ENCODE measurements around the gene EFCAB8. TPM values are rescaled to one million over a fixed set of nuclear protein-coding genes. Genes with fewer than 3 reads are reported as not detected.

Gene EFCAB8
- total RNA-seq, 4 donors from 2014 or later: 0.13 to 0.78 TPM; not detected in 2

- no peak for TF ChIP-seq EP300 (IDR thresholded peaks at IDR 0.05)
- no peak for TF ChIP-seq POLR2A (IDR thresholded peaks at IDR 0.05)
- TF ChIP-seq POLR2AphosphoS5 (IDR thresholded peaks at IDR 0.05): no peak
- TF ChIP-seq CTCF (IDR thresholded peaks at IDR 0.05): no peak
- Histone ChIP-seq H3K36me3 (no peaks in the 10 kb centered on the region), H3K4me1 (no peaks in the 10 kb centered on the region), H3K4me3 (no peak overlapping the region), H3K27ac (no peak overlapping the region), H3K9me3 (peaks cover 0 to 15% (median 0%) of the 10 kb centered on the region in 3 donors), H3K27me3 (peaks cover 7% of the 10 kb centered on the region)
- 69 to 73% methylated on average over 2 to 4 of the region's 8 CpGs for WGBS, 2 donors (ENCODE audit: low coverage in 1 of 2)
- ATAC-seq: no peak
These were observed 147.4 kb downstream of the EFCAB8 start for GRCh38 chr20:33005908-33006775.

GRCh38 chr20:33006776-33007375, 148.2 kb downstream of the EFCAB8 start:
- no peak overlapping the region for H3K4me3 ChIP-seq
- WGBS, 2 donors (ENCODE audit: low coverage in 1 of 2): 67 to 93% methylated on average over 3 to 6 of the region's 8 CpGs
- peaks cover 12% of the 10 kb centered on the region for H3K27me3 ChIP-seq
- no peak for TF ChIP-seq EP300 (IDR thresholded peaks at IDR 0.05)
- TF ChIP-seq POLR2AphosphoS5 (IDR thresholded peaks at IDR 0.05): no peak
- peaks cover 0 to 15% (median 0%) of the 10 kb centered on the region in 3 donors for H3K9me3 ChIP-seq
- no peaks in the 10 kb centered on the region for H3K36me3 ChIP-seq
- no peak for ATAC-seq
- no peak overlapping the region for H3K27ac ChIP-seq
- H3K4me1 ChIP-seq: no peaks in the 10 kb centered on the region

GRCh38 chr20:33007376-33008335, 148.9 kb downstream of the EFCAB8 start, which contains the start of gene BPIFB2:
TSS of gene BPIFB2 (plus strand) at chr20:33007704. CDS start at chr20:33008575, 871 bp downstream.
- H3K27me3 ChIP-seq: peaks cover 18% of the 10 kb centered on the region
- H3K4me3 ChIP-seq: no peak within 1 kb of the TSS
- H3K36me3 ChIP-seq: no peaks in the 10 kb centered on the region
- peaks cover 0 to 15% (median 0%) of the 10 kb centered on the region in 3 donors for H3K9me3 ChIP-seq
- TF ChIP-seq EP300 (IDR thresholded peaks at IDR 0.05) (no peak), POLR2AphosphoS5 (IDR thresholded peaks at IDR 0.05) (no peak), POLR2A (IDR thresholded peaks at IDR 0.05) (no peak), CTCF (IDR thresholded peaks at IDR 0.05) (no peak)
- no CpG with 5 or more reads among the region's 11 CpGs for WGBS, 2 donors (ENCODE audit: low coverage in 1 of 2)
- no peak within 1 kb of the TSS for H3K27ac ChIP-seq
- no peaks in the 10 kb centered on the region for H3K4me1 ChIP-seq
- no peak for ATAC-seq

- 70 to 79% methylated on average over 2 to 7 of the region's 23 CpGs for WGBS, 2 donors (ENCODE audit: low coverage in 1 of 2)
- no peak for ATAC-seq
These were observed 149.9 kb downstream of the EFCAB8 start for GRCh38 chr20:33008336-33009213.

More at GRCh38 chr20:33008336-33009213, 149.9 kb downstream of the EFCAB8 start:
- H3K4me3 ChIP-seq: no peak overlapping the region
- peaks cover 0 to 15% (median 0%) of the 10 kb centered on the region in 3 donors for H3K9me3 ChIP-seq
- H3K27ac ChIP-seq: no peak overlapping the region
- TF ChIP-seq EP300 (IDR thresholded peaks at IDR 0.05): no peak
- TF ChIP-seq CTCF (IDR thresholded peaks at IDR 0.05): no peak
- TF ChIP-seq POLR2AphosphoS5 (IDR thresholded peaks at IDR 0.05): no peak
- no peak for TF ChIP-seq POLR2A (IDR thresholded peaks at IDR 0.05)
- H3K27me3 ChIP-seq: peaks cover 24% of the 10 kb centered on the region
- no peaks in the 10 kb centered on the region for H3K4me1 ChIP-seq
- no peaks in the 10 kb centered on the region for H3K36me3 ChIP-seq
